NCI-H82 (cell line): ENCODE data around the gene ADAM20.
A peak's percentile ranks its signal among the peaks of the same experiment; 100 is the strongest.
"Not testable (repeated sequence)": the region's sequence is repeated elsewhere in the genome, so short reads cannot be mapped to it uniquely, and the experiment has no call there.

Source experiments
- DNase-seq: peaks from one replicate; lab custom pipeline; 2025; lab: John Stamatoyannopoulos, UW

The ADAM20 gene

GRCh38 chr14:70534904-70535303 lies at the start of gene ADAM20:
ADAM20 (minus strand) TSS chr14:70535004; CDS start chr14:70524757, 10,247 bp downstream.
- no peak for DNase-seq

GRCh38 chr14:70576891-70577290 lies 42.1 kb upstream of the ADAM20 start:
- DNase-seq = no peak

GRCh38 chr14:70573050-70573449 lies 38.2 kb upstream of the ADAM20 start:
- DNase-seq = no peak

- no peak for DNase-seq
Measured at GRCh38 chr14:70571139-70571538, 36.3 kb upstream of the ADAM20 start.

- DNase-seq = peak; percentile 49
Measured at GRCh38 chr14:70567791-70568190, 33.0 kb upstream of the ADAM20 start.

GRCh38 chr14:70563869-70564268 lies 29.1 kb upstream of the ADAM20 start:
- DNase-seq = no peak

GRCh38 chr14:70563417-70563816 lies 28.6 kb upstream of the ADAM20 start:
- no peak for DNase-seq

- no peak for DNase-seq
Measured at GRCh38 chr14:70558356-70558755, 23.6 kb upstream of the ADAM20 start.

- DNase-seq = no peak
Measured at GRCh38 chr14:70555890-70556289, 21.1 kb upstream of the ADAM20 start.

- DNase-seq = no peak
Measured at GRCh38 chr14:70538087-70538486, 3.3 kb upstream of the ADAM20 start.

- no peak for DNase-seq
Measured at GRCh38 chr14:70536830-70537229, 2.0 kb upstream of the ADAM20 start.

- DNase-seq = no peak
Measured at GRCh38 chr14:70530417-70530816, 4.4 kb downstream of the ADAM20 start.

- peak; percentile 78 for DNase-seq
Measured at GRCh38 chr14:70527501-70528105, 7.2 kb downstream of the ADAM20 start.

GRCh38 chr14:70525691-70526090 lies 9.1 kb downstream of the ADAM20 start:
- DNase-seq = no peak

- no peak for DNase-seq
Measured at GRCh38 chr14:70515811-70516210, 19.0 kb downstream of the ADAM20 start.

GRCh38 chr14:70514168-70515069 lies 20.4 kb downstream of the ADAM20 start:
- DNase-seq = no peak

- no peak for DNase-seq
Measured at GRCh38 chr14:70498191-70498590, 36.6 kb downstream of the ADAM20 start.

- DNase-seq = no peak
Measured at GRCh38 chr14:70489579-70490200, 45.1 kb downstream of the ADAM20 start.

- not testable (repeated sequence) for DNase-seq
Measured at GRCh38 chr14:70477356-70478105, 57.3 kb downstream of the ADAM20 start.

GRCh38 chr14:70475459-70475858 lies 59.3 kb downstream of the ADAM20 start:
- DNase-seq = peak; percentile 6

GRCh38 chr14:70473825-70474224 lies 61.0 kb downstream of the ADAM20 start:
- DNase-seq = no peak
